ENCODE measurements around the gene MSL3. TPM values are rescaled to one million over a fixed set of nuclear protein-coding genes. Genes with fewer than 3 reads are reported as not detected.

The MSL3 gene, protein sequence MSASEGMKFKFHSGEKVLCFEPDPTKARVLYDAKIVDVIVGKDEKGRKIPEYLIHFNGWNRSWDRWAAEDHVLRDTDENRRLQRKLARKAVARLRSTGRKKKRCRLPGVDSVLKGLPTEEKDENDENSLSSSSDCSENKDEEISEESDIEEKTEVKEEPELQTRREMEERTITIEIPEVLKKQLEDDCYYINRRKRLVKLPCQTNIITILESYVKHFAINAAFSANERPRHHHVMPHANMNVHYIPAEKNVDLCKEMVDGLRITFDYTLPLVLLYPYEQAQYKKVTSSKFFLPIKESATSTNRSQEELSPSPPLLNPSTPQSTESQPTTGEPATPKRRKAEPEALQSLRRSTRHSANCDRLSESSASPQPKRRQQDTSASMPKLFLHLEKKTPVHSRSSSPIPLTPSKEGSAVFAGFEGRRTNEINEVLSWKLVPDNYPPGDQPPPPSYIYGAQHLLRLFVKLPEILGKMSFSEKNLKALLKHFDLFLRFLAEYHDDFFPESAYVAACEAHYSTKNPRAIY
- 18.3 and 25.0 TPM in 2 replicates for total RNA-seq (2014; rRNA removed; shearing (Covaris generic))

DNA sequence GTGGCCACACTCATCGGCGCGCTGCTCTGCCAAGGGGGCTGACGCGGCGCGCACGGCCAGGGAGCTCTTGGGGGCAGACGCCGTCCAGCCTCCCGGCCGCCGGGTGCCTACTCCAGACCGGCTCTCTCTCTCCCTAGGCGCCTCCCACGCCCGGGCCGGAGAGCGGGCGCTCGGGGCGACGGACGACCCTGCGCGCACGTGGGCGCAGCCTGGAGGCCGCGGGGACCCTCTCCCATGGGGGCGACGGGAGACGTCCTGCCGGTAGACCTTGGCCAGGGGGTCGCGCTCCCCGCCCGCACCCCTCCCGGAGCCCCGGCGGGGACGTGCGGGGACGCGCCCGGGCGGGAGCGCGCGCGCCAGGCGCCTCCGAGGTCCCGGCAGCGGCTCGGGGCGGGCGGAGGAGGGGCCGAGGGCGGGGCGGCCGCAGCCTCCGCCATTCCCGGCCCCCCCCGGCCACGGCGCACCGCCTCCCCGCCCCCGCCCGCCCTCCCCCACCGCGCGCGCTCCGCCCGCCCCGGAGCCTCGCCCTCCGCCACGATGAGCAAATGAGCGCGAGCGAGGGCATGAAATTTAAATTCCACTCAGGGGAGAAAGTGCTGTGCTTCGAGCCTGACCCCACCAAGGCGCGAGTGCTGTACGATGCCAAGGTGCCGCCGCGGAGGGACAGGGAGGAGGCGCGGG lies at the start of gene MSL3:
Gene MSL3, plus strand, starts transcription at position 519 of the 681 bp plus-strand sequence. Its CDS starts 27 bp downstream, at position 546.

Other genes with a start within 250 kb of the MSL3 start
- gene ARHGAP6, start 92.3 kb upstream of the MSL3 start, total RNA-seq (2014; rRNA removed; shearing (Covaris generic)), result 0.27 and 0.49 TPM in 2 replicates

Data from A375 (cell line).